ENCODE results near the gene AIMP1. TPM values are rescaled to one million over a fixed set of nuclear protein-coding genes. Genes with fewer than 3 reads are reported as not detected.

The AIMP1 gene
- total and polyA plus RNA-seq, 4 experiments from 2014 or later, result 47.0 to 95.9 (median 62.3) TPM

DNA sequence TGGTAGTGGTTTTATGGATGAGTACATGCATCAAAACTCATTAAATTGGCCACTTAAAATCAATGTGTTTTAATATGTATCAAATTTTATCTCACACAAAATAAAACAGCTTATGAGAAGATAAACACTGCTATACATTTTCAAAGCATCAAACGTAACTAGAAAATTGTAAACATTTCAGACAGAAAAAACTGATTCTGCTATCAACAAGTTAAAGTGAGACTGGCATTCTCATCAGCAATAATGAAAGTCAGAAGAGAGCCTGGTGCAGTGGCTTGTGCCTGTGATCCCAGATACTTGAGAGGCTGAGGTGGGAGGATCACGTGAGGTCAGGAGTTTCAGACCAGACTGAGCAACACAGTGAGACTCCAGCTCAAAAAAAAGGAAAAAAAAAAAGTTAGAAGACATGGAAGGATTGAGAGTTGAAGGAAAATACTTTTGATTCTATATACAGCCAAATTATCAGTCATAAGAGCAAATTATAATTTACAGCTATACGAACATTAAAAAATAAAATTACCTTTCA, 3.3 kb upstream of the AIMP1 start:
- H3K4me3 ChIP-seq (ENCODE audit: low read length in 2 of 2), result no peak overlapping the region
- ChIA-PET POLR2A (ENCODE audit: partially characterized antibody) (no interaction called here), CTCF (ENCODE audit: partially characterized antibody) (interaction anchor here (1.1 kb wide), 1 partner anchor 15 kb away, joined by 3 read pairs; no protein-coding TSS in a partner anchor)
- H3K27me3 ChIP-seq (ENCODE audit: insufficient read depth, low read length), result no peaks in the 10 kb centered on the region
- intact Hi-C loops (cut with micrococcal nuclease), result loop anchor here (10.0 kb wide), 2 partner anchors 838 to 1672 kb away; partner anchors contain the start of genes HADH and PPA2
- no peaks in the 10 kb centered on the region for H3K27me3 Mint-ChIP-seq
- no peaks in the 10 kb centered on the region for H3K9me3 ChIP-seq (ENCODE audit: control insufficient read depth in 1 of 2, low read length in 2 of 2)
- DNase-seq, result no peak
- no peak overlapping the region for H3K27ac ChIP-seq (ENCODE audit: low read depth, low read length)
- H3K36me3 ChIP-seq (ENCODE audit: insufficient read depth, low read length), result no peaks in the 10 kb centered on the region
- H3K4me3 Mint-ChIP-seq, result peak overlapping the region in 3 of 8 donors; percentile 3 to 44 (median 26)
- H3K9me3 Mint-ChIP-seq, result peaks cover 0 to 2% (median 0%) of the 10 kb centered on the region in 8 donors
- peaks cover 23% of the 10 kb centered on the region for H3K4me1 ChIP-seq (ENCODE audit: insufficient read depth, low read length)
- H3K27ac Mint-ChIP-seq, result peak overlapping the region in 5 of 7 donors; percentile 18 to 88 (median 37)
- peaks cover 18 to 34% (median 22%) of the 10 kb centered on the region in 4 donors for H3K4me1 Mint-ChIP-seq
- H3K36me3 Mint-ChIP-seq, result peaks cover 0 to 4% of the 10 kb centered on the region in 2 donors

DNA sequence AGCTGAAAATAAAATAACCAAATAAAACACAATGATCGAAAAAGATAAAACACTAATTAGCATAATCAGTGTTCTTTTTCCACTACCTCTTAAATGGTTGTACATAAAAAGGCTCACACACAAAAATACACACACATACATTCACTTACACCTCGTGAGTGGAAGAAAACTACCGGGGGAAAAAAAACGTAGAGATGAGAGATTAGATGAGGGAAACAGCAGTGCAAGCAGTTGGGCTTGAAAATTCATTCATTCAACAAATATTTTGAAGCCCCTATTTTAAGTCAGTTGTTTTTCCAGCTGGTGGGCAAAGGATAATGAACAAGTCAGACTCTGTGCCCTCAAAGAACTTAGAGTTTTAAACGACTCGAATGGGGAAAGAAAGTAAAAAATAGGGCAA, 1.4 kb upstream of the AIMP1 start:
- peaks cover 24 to 44% (median 26%) of the 10 kb centered on the region in 4 donors for H3K4me1 Mint-ChIP-seq

DNA sequence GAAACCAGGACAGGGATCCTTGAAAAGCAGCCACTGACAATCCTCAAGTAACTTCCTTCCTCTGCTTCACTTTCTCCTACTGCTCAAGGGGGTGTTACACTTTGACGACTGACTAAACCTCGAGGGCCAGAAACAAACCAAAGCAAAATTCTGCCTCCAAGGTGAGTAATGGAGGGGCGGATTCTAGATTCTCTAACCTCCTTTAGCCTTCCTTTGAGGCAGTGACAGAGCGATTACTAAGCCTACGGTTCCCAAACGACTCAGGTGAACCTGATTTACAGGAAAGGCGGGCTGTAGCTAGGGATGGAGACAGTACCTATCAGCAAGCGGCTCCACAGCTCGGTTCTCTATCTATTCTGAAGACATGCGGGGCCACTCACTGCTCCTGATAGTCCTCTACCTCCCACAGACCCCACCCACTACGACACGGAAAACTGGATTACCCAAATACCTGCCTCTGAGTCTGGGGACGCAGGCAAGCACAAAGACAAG, 828 bp upstream of the AIMP1 start:
- H3K4me3 ChIP-seq (ENCODE audit: low read length in 2 of 2), result peak overlapping the region; percentile 91 to 94
- H3K27me3 ChIP-seq (ENCODE audit: insufficient read depth, low read length), result no peaks in the 10 kb centered on the region
- H3K27ac ChIP-seq (ENCODE audit: low read depth, low read length), result peak overlapping the region; percentile 96
- H3K27me3 Mint-ChIP-seq, result no peaks in the 10 kb centered on the region
- no peaks in the 10 kb centered on the region for H3K9me3 ChIP-seq (ENCODE audit: control insufficient read depth in 1 of 2, low read length in 2 of 2)
- H3K4me3 Mint-ChIP-seq, result no peak overlapping the region
- H3K9me3 Mint-ChIP-seq, result no peaks in the 10 kb centered on the region
- no peaks in the 10 kb centered on the region for H3K36me3 ChIP-seq (ENCODE audit: insufficient read depth, low read length)
- peaks cover 8 to 9% of the 10 kb centered on the region in 2 donors for H3K36me3 Mint-ChIP-seq
- H3K4me1 Mint-ChIP-seq, result peaks cover 25 to 44% (median 27%) of the 10 kb centered on the region in 4 donors
- ChIA-PET POLR2A (ENCODE audit: partially characterized antibody) (interaction anchor here (0.7 to 1.3 kb wide), 10 partner anchors 11 to 1405 kb away, joined by 3 to 13 read pairs (median 4); partner anchors contain the start of genes PAPSS1 and PPA2), CTCF (ENCODE audit: partially characterized antibody) (interaction anchor here (1.8 kb wide), 1 partner anchor 12 kb away, joined by 6 read pairs; no protein-coding TSS in a partner anchor)
- peak in 2 of 5 donors; percentile 56 to 68 for DNase-seq
- intact Hi-C loops (cut with micrococcal nuclease), result loop anchor here (10.0 kb wide), 2 partner anchors 841 to 1669 kb away; partner anchors contain the start of genes HADH and PPA2
- peaks cover 41% of the 10 kb centered on the region for H3K4me1 ChIP-seq (ENCODE audit: insufficient read depth, low read length)
- no peak overlapping the region for H3K27ac Mint-ChIP-seq

More for the DNA sequence above, 1.4 kb upstream of the AIMP1 start:
- Histone ChIP-seq H3K4me1 (ENCODE audit: insufficient read depth, low read length) (peaks cover 41% of the 10 kb centered on the region), H3K4me3 (ENCODE audit: low read length in 2 of 2) (peak overlapping the region; percentile 91 to 94), H3K36me3 (ENCODE audit: insufficient read depth, low read length) (no peaks in the 10 kb centered on the region), H3K9me3 (ENCODE audit: control insufficient read depth in 1 of 2, low read length in 2 of 2) (no peaks in the 10 kb centered on the region), H3K27me3 (ENCODE audit: insufficient read depth, low read length) (no peaks in the 10 kb centered on the region), H3K27ac (ENCODE audit: low read depth, low read length) (peak overlapping the region; percentile 96)
- H3K27me3 Mint-ChIP-seq, result no peaks in the 10 kb centered on the region
- POLR2A ChIA-PET (ENCODE audit: partially characterized antibody), result interaction anchor here (1.3 kb wide), 1 partner anchor 12 kb away, joined by 3 read pairs; no protein-coding TSS in a partner anchor
- H3K27ac Mint-ChIP-seq, result no peak overlapping the region
- DNase-seq, result no peak
- no peaks in the 10 kb centered on the region for H3K9me3 Mint-ChIP-seq
- H3K36me3 Mint-ChIP-seq, result peaks cover 2 to 3% of the 10 kb centered on the region in 2 donors
- CTCF ChIA-PET (ENCODE audit: partially characterized antibody), result interaction anchor here (0.7 to 1.8 kb wide), 2 partner anchors 13 to 555 kb away, joined by 3 to 6 read pairs; no protein-coding TSS in a partner anchor
- intact Hi-C loops (cut with micrococcal nuclease), result loop anchor here (10.0 kb wide), 2 partner anchors 840 to 1670 kb away; partner anchors contain the start of genes HADH and PPA2
- no peak overlapping the region for H3K4me3 Mint-ChIP-seq

DNA sequence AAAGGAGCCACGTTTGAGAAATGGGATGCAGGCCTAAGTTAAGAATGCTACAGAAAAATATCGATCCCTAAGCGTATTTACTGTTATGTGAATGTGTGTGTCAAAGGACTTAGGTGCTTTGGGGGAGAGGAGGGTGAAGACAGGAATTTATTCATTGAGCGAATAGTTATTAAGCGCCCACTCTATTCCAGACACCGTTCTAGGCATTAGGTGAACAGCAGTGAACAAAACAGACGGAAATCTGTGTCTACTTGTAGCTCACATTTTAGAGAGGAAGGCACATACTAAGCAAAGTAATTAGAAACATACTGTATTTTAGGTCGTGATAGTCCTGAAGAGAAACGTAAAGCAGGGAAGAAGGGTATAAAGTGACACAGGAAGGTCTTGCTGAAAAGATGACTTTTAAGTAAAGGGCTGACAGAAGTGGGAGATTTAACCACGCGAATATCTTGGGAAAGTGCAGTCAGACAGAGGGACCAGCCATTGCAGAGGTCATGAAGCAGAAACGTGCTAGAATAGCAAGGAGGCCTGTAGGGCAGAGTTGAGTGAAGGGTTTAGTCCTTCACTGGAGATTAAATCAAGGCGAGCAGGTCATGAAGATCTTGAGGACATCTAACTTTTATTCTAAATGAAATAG, 541 bp downstream of the AIMP1 start:
- Histone ChIP-seq H3K9me3 (ENCODE audit: control insufficient read depth in 1 of 2, low read length in 2 of 2) (no peaks in the 10 kb centered on the region), H3K36me3 (ENCODE audit: insufficient read depth, low read length) (no peaks in the 10 kb centered on the region), H3K4me3 (ENCODE audit: low read length in 2 of 2) (peak overlapping the region; percentile 91 to 94), H3K27me3 (ENCODE audit: insufficient read depth, low read length) (no peaks in the 10 kb centered on the region), H3K4me1 (ENCODE audit: insufficient read depth, low read length) (peaks cover 41% of the 10 kb centered on the region), H3K27ac (ENCODE audit: low read depth, low read length) (peak overlapping the region; percentile 96)
- ChIA-PET CTCF (ENCODE audit: partially characterized antibody) (no interaction called here), POLR2A (ENCODE audit: partially characterized antibody) (no interaction called here)
- no peak overlapping the region for H3K4me3 Mint-ChIP-seq
- H3K36me3 Mint-ChIP-seq, result peaks cover 13 to 17% of the 10 kb centered on the region in 2 donors
- no peak overlapping the region for H3K27ac Mint-ChIP-seq
- H3K9me3 Mint-ChIP-seq, result peaks cover 0 to 5% (median 0%) of the 10 kb centered on the region in 8 donors
- H3K4me1 Mint-ChIP-seq, result peaks cover 24 to 47% (median 25%) of the 10 kb centered on the region in 4 donors
- intact Hi-C loops (cut with micrococcal nuclease), result loop anchor here (1.0 to 10.0 kb wide), 4 partner anchors 609 to 1668 kb away; partner anchors contain the start of genes GSTCD, HADH, INTS12 and PAPSS1
- DNase-seq, result peak in 2 of 5 donors; percentile 4 to 39
- no peaks in the 10 kb centered on the region for H3K27me3 Mint-ChIP-seq

DNA sequence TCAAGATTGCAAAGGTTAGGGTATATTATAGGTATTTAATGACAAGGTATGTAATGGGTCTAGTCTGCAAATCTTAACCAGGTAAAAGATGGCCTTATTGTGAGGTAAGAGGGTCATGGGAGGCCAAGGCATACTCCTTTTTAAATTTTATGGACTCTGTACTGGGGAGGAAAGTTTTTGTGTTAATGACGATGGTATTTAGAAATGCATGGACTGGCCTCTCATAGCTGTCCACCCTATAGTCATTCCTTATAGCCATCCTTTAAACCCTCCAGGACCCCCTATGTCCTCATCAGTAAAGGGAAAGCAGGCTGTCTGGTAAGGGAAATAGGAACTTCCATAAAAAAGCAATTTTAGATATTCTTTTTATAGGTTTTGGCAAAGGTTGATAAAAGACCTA, 1.5 kb downstream of the AIMP1 start:
- Histone ChIP-seq H3K36me3 (ENCODE audit: insufficient read depth, low read length) (no peaks in the 10 kb centered on the region), H3K9me3 (ENCODE audit: control insufficient read depth in 1 of 2, low read length in 2 of 2) (no peaks in the 10 kb centered on the region), H3K4me3 (ENCODE audit: low read length in 2 of 2) (no peak overlapping the region), H3K27ac (ENCODE audit: low read depth, low read length) (peak overlapping the region; percentile 96), H3K27me3 (ENCODE audit: insufficient read depth, low read length) (no peaks in the 10 kb centered on the region), H3K4me1 (ENCODE audit: insufficient read depth, low read length) (peaks cover 46% of the 10 kb centered on the region)
- no peak for DNase-seq
- intact Hi-C loops (cut with micrococcal nuclease), result loop anchor here (10.0 kb wide), 2 partner anchors 843 to 1667 kb away; partner anchors contain the start of genes HADH and PPA2
- H3K4me3 Mint-ChIP-seq, result peak overlapping the region in 1 of 8 donors; percentile 15
- H3K27me3 Mint-ChIP-seq, result no peaks in the 10 kb centered on the region
- ChIA-PET POLR2A (ENCODE audit: partially characterized antibody) (no interaction called here), CTCF (ENCODE audit: partially characterized antibody) (no interaction called here)
- peaks cover 15 to 18% of the 10 kb centered on the region in 2 donors for H3K36me3 Mint-ChIP-seq
- H3K9me3 Mint-ChIP-seq, result peaks cover 0 to 5% (median 0%) of the 10 kb centered on the region in 8 donors
- peaks cover 27 to 50% (median 27%) of the 10 kb centered on the region in 4 donors for H3K4me1 Mint-ChIP-seq
- H3K27ac Mint-ChIP-seq, result peak overlapping the region in 2 of 7 donors; percentile 4 to 70

DNA sequence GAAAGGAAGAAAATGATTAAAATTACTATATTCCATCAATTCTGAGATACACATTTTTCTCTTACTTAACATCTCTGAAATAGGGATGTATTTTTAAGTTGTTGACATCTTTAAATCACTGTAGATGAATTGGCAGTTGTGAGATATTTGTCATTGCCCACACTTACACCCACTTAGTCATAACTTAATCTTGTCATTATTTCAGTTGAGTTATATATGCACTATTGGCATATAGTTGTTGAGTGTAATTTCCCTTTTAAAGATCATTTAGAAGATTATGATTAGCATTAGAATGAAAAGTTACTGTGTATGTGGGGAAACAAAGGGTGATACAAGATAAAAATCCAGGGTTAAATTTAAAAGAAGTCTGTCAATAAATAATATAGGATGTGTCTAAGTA, 2.2 kb downstream of the AIMP1 start:
- H3K4me3 Mint-ChIP-seq, result no peak overlapping the region
- POLR2A ChIA-PET (ENCODE audit: partially characterized antibody), result no interaction called here
- DNase-seq, result no peak
- H3K4me1 Mint-ChIP-seq, result peaks cover 21 to 43% (median 28%) of the 10 kb centered on the region in 4 donors
- CTCF ChIA-PET (ENCODE audit: partially characterized antibody), result no interaction called here
- intact Hi-C loops (cut with micrococcal nuclease), result loop anchor here (10.0 kb wide), 2 partner anchors 844 to 1666 kb away; partner anchors contain the start of genes HADH and PPA2
- no peaks in the 10 kb centered on the region for H3K27me3 ChIP-seq (ENCODE audit: insufficient read depth, low read length)
- no peaks in the 10 kb centered on the region for H3K36me3 ChIP-seq (ENCODE audit: insufficient read depth, low read length)
- H3K27ac Mint-ChIP-seq, result peak overlapping the region in 1 of 7 donors; percentile 59
- peaks cover 15 to 18% of the 10 kb centered on the region in 2 donors for H3K36me3 Mint-ChIP-seq
- H3K27me3 Mint-ChIP-seq, result no peaks in the 10 kb centered on the region
- peaks cover 0 to 5% (median 0%) of the 10 kb centered on the region in 8 donors for H3K9me3 Mint-ChIP-seq
- peaks cover 51% of the 10 kb centered on the region for H3K4me1 ChIP-seq (ENCODE audit: insufficient read depth, low read length)
- H3K4me3 ChIP-seq (ENCODE audit: low read length in 2 of 2), result no peak overlapping the region
- H3K27ac ChIP-seq (ENCODE audit: low read depth, low read length), result no peak overlapping the region
- H3K9me3 ChIP-seq (ENCODE audit: control insufficient read depth in 1 of 2, low read length in 2 of 2), result no peaks in the 10 kb centered on the region
